GM23248 (cell line): ENCODE results near the gene RAB43.

Source experiments
- EZH2 ChIP-seq: fragments of 200-600 bp; sonication (generic); IDR thresholded peaks from 2 replicates; pipeline ENCODE4 v1.6.1; 2018; ENCODE audit warnings: antibody characterized with exemption, mild to moderate bottlenecking; ENCODE audit not compliant: insufficient read depth, poor library complexity, severe bottlenecking
- EZH2phosphoT487 ChIP-seq: fragments of 200-600 bp; sonication (generic); IDR thresholded peaks from 2 replicates; pipeline ENCODE4 v1.6.1; 2018; ENCODE audit warnings: antibody characterized with exemption, moderate library complexity, mild to moderate bottlenecking, low read depth; ENCODE audit not compliant: insufficient read depth

DNA sequence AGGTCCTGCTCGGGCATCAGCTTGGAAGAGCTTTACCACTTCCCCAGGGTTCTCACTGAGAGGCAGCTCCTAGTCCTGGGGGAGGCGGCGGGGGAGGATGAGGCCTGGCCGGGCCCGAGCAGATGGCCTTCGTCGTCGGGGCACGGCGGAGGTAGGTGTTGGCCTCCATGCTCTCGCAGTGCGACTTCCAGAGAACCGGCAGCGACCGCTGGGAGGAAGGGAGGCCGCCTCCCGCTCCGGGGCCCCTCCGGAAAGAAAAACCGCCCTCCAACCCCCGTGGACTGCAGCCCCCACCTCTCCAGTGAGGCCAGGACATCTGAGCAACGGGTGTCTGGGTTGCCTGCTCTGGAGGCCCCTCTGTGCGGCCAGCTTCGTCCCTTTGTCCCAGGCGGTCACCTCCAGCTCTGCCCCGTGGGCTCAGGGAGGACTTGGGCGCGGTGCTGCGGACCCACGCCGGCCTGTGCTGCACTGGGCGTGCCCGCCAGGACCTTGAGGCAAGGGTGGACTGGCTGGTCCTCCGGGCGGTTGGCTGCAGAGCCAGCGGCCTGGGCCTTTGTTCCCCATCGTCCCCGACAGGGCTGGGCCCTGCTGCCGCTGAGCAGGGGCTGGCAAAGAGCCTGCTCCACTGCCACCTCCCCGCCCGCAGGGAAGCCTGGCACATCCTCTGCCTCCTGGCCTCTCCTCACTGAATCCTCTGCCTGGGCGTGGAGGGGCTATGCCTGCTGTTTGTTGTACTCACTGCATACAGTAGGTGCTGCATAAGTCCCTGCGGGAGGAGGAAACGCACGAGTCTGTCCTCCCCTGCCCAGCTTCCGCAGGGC lies 74.7 kb downstream of the RAB43 start:
- TF ChIP-seq EZH2, result no peak
- no peak for TF ChIP-seq EZH2phosphoT487
